NCI-H2081 treated with DMSO at 0.1 percent for 48 hours (cell line): Measurements from ENCODE around the gene LRRC10B.

Experiments used
- DNase-seq: peaks from one replicate; lab custom pipeline; 2025; lab: John Stamatoyannopoulos, UW

Gene LRRC10B

DNA sequence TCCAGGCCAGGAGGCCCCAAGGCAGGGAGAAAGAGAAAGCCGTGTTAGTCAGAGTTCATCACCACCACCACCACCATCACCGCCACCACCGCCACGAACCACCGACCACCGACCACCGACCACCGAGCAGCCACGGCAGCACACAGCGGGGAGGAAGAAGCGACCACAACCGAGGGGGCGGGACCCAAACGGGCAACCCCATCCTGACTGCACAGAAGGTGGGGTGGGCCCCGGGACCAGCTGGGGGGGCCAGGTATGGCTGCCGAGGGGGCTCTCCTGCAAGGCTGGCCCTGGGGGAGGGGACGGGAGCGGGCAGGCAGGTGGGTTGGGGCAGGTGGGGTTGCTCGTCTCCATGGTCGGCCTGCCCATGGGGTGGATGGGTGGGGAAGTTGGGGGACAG is 38.1 kb downstream of the LRRC10B start:
- DNase-seq: no peak

DNA sequence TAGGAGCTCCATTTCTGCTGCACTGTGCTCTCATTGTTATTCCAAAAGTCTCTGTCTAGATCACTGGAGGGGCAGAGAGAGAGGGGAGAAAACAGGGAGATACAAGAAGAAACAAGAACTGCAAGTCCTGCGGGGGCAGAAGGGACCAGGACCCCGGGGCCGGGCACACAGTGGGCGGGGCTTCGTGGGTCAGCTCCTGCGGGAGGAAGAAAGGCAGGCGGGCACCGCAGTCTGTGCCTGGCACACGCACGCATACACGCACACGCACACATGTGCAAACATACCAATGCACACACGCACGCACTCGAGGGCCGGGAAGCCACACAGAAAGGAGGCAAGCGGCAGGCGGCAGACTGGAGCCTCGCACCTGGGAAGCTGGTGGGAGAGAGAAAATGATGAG is 38.7 kb downstream of the LRRC10B start:
- DNase-seq: no peak

DNA sequence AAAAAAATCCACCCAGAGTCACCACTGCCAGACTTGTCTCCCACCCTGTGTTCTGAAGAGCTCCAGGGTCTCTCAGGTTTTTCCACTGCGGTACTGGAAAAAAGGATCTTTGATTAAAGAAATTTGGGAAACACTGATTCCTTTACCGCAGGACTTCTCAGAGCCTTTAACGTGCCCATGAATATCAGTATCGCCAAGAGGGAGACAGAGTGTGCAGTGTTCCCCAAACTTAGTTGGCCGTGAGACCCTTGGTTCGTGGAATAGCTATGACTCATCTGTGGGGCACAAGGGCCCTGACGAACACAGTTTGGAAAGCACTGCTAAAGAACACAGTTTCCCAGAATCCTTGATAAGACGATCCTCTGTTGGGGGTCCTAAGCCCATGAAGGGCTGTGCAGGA is 40.6 kb downstream of the LRRC10B start:
- no peak for DNase-seq

DNA sequence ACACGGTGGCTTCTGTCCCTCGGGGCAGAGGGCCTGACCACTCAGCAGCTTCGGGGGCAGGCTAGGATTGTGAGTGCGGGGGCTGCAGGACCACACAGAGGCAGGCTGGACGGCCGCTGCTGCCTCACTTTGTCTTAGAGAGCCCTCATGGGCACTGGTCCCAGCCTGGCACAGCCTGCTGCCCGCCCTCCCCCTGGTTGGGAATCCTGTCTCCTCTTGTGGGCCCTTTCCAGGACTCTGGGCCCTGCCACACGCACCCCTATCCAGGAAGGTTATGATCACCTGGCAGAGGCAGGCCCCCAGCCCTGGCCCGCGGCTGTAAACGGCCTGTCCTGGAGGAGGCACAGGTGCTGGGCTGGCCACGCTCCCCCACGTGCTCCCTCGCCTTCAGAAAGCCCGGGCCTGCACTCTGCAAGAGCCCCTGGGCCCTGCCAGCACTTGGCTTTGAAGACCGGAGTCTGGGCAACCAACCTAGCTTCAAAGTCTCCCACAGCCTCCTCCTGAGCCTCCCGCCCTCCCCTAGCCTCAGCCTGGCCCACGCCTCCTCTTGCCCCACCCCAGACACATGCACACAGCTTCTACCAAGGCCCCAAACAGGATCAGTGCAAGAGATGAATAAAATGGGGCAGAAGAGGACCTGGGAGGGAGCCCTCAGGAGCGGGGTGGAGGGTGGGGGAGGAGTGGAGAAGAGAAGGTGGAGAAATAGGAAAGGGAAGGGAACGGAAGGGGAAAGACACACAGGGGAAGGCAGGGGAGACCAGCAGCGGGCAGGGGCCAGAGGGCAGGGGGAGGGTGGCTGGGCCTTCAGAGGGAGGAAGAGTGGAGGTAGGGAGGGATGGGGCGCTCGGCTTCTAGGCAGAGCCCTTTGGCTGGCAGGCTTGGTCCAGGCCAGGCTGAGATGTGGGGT is 41.4 kb downstream of the LRRC10B start:
- no peak for DNase-seq

DNA sequence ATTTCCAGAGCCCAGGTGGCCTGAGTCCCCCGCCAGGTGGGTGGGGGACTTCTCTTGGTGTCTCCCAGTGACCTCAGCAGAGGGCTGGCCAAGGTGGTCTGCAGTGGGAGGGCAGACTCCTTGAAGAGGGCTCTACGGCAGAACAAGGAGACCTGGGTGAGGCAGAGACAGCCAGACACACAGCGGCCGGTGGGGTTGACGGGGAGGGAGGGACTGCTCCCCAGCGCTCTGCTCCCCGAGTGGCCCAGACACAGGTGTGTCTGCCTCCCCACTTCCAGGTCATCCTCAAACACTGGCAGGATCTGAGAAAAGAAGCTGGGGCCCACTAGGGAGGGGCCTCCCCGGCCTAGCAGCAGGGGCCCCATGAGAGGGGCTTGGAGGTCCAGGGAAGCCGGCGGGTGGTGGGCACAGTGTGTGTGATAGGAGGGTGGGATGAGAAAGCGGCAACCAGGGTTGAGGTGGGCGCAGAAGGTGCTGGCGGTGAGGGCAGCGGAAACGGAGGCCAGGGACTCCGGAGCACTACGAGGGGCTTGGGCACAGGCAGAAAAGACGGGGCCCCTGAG is 42.2 kb downstream of the LRRC10B start:
- DNase-seq: no peak

DNA sequence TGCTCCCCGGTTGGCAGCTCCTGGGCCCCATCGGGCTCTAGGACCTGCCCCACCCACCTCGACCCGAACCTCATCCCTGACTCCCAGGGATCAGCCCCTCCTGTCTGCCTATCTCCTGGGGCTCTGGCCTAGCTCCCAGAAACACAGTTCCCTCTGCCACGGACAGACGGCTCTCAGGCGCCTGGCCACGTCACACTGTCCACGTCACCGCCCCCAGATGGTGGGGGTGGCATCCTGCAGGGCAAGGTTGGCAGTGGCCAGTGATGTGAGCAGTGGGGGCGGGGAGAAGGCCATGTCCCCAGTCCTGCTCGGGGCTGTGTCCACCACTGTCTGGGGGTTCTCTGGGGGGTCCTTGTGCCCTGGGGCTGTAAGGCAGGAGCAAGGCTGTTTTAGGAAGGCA is 43.1 kb downstream of the LRRC10B start:
- no peak for DNase-seq

DNA sequence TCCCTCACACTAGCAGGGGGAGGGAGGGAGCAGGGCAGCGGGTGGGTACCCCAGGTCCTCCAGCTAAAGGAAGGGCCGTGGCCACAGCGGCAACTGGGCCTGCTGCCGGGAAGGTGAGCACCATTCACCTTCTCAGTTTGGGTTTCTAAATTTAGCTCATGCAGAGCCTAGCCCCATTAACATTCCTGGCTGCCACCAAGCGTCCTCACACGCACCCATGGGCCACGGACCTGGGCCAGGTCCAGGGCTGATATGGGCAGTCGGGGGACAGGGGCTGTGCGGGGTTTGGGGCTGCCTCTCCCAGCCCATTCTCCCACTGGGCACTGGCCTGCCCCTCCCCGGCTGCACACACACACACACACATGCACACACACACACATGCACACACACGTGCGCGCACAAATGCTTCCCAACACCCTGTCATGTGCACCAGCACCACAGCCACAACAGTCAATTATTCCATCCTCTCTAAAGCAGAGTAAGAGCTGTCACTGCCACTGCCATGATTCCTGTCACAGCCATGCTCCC is 43.6 kb downstream of the LRRC10B start:
- no peak for DNase-seq

DNA sequence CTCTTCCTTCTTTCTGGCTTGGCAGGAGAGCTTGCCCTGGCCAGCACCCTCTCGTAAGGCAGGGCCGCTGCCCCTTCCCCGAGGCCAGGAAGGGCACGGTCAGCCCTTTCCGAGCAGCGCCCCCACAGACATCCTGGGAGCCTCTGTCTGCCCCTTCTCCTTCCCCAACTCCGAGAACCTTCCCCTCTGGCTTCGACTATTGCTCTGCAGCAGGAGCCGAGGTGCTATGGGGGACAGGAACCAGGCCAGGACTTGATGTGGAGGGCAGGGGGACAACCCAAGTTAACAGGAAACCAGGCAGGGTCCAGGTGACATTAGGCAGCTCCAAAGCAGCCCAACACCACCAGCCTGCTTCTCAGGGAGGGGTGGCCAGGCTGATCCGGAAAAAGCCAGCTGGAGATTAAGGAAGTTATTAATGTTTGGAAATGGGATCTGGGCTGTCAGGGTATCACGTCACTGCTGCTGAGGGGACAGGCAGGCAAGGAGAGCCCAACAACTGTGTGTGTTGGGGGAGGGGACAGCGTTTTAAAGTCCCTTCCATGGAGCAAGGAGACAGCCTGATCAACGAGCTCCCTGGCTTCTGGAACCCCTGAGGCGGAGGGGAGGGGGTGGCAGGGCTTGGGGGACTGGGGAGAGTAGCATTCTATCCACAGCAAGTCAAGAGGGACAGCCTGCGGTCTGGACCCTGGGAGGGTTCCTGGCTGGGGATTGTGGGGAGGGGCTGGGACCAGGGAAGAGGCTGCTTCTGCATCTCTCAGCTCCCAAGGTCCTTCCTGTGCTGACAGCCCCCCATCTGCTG is 45.0 kb downstream of the LRRC10B start:
- no peak for DNase-seq

DNA sequence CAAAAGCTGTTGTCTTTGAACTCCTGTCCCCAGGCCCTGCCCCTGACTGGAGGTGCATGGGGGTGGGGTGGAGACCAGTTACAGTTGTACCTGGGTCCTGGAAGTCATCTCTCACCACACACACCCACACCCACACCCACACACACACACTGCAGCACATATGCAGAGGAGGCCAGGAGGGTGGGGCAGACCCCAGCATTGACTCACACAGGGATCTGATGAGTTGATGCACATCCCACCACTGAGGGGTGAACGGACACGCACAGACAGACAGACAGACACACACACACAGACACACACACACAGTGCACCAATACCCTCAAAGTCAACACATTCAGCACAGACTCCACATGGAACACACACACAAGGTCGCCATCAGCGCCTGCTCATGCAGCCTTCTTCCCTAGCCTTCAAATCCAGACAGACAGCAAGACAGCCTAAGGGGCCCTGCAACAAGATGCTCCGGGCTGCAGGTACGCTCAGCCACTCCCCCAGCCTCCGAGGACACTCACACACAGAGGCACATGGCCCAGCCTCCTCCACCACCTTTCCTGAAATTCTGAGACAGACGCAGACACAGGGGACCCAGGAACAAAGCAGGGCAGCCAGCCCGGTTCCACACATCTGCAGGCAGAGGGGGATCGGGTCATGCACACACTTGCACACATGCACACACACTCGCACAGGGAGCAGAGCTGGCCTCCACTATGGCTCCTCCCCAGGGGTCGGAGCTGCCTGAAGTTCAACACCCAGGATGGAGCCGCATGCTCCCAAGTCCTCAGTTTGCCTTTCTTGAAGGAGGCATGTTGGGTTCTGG is 45.8 kb downstream of the LRRC10B start:
- no peak for DNase-seq

DNA sequence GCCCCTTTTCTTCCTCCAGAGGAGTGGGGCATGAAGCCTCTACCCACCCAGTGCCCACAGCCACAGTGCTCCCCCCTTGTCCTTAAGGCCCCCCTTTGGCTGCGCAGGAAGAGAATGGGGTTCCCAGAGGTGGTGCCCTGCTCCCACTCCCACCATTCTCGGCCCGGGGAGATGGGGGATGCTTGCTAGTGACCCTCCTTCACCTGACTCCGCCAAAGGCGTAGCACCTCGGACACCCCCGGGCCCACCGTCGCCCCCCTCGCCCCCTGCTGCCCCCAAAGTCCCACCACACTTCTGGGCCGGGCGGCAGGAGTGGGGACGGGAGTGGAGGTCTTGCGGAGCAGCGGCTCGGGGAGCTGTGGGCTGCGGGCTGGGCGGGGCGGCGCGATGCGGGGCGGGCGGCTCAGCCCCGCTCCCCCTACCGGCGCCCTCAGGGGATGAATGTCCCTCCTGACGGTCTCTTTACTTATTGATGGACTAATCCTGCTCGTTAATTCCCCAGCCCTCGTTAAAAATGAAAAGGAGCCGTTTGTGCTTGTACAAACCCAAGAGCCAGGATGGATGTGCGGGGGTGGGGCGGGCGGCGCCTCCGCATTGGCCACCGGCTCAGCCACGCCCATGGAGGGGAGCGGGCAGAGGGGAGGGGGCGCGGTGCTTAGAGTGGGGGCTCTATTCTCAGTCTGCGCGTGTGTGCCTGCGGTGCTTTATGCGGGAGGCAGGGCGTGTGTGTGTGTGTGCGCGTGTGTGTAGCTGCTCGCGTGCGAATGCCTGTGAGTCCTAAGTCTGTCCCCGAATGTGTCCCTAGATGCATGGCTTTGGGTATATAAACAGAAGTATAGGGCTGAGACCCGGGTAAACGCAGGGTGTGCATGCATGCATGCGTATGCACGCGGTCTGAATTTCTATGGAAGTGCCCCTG is 46.8 kb downstream of the LRRC10B start:
- DNase-seq: no peak

DNA sequence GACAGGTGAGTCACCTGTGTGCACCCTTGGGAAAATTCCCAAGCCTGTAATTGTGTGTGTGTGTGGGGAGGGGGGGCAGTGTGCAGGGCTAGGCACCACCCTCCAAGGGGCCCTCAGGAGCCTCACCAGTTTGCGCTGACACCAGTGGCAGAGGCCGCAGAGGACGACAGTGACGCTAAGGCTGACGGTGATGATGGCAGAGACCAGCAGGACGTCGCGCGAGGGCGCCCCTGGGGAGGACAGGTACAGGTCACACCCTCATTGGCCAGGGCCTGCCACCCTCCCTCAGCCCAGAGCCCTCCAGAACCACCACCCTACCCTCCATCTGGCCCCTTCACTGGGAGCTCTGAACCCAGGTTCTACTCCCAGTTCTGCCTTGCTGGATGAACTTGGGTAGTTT is 47.4 kb downstream of the LRRC10B start:
- no peak for DNase-seq

DNA sequence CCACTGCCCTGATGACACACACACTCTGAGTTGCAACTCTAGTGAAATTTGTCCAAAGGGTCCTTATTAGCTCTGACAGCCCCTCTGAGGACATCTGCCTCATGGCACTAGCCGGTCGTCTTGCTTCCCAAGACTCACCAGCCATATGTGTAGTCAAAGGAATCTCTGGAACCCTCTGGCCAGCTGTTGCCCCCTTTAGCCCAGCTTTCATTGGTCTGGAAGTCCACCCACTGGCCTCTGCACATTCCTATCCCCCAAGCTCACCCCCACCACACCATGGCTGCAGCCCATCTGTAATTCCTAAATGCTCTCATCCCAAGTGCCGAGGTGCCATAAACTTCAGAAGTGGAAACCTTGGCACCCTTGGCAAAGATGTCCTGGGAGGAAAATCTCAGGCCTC is 48.1 kb downstream of the LRRC10B start:
- DNase-seq: no peak
